ENCODE results near the gene RAPGEF5. TPM values are rescaled to one million over a fixed set of nuclear protein-coding genes. Genes with fewer than 3 reads are reported as not detected.

Gene RAPGEF5
- total RNA-seq, 1 donor from 2014 or later, result 139 TPM

DNA sequence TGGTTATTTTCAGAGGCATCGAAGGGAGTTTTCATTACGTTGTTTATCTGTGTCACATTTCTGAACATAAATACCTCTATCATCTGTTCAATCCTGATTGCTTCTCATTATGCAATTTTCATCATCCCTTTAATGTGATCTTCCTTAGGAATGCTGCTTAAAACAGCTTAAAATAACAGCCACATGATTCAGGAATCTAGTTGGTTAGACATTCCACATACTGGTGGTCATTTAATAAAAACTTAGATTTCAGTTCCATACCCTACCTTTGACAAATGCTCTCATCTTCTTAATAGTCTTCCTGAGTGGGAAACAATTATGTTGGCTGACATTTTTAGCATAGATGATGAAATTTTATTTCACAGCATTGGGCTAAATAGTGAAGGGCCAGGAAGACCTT is 219.9 kb downstream of the RAPGEF5 start:
- no peak for DNase-seq
- Histone ChIP-seq H3K9me3 (no peaks in the 10 kb centered on the region), H3K4me1 (peaks cover 21% of the 10 kb centered on the region), H3K4me3 (no peak overlapping the region), H3K27me3 (no peaks in the 10 kb centered on the region), H3K27ac (peak overlapping the region; percentile 5), H3K36me3 (peaks cover 97% of the 10 kb centered on the region)
- intact Hi-C loops (cut with DNase I), result no loop called here
- TF ChIP-seq, protein P1, sequence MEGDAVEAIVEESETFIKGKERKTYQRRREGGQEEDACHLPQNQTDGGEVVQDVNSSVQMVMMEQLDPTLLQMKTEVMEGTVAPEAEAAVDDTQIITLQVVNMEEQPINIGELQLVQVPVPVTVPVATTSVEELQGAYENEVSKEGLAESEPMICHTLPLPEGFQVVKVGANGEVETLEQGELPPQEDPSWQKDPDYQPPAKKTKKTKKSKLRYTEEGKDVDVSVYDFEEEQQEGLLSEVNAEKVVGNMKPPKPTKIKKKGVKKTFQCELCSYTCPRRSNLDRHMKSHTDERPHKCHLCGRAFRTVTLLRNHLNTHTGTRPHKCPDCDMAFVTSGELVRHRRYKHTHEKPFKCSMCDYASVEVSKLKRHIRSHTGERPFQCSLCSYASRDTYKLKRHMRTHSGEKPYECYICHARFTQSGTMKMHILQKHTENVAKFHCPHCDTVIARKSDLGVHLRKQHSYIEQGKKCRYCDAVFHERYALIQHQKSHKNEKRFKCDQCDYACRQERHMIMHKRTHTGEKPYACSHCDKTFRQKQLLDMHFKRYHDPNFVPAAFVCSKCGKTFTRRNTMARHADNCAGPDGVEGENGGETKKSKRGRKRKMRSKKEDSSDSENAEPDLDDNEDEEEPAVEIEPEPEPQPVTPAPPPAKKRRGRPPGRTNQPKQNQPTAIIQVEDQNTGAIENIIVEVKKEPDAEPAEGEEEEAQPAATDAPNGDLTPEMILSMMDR (IDR thresholded peaks at IDR 0.05), result no peak
- ATAC-seq, result no peak

DNA sequence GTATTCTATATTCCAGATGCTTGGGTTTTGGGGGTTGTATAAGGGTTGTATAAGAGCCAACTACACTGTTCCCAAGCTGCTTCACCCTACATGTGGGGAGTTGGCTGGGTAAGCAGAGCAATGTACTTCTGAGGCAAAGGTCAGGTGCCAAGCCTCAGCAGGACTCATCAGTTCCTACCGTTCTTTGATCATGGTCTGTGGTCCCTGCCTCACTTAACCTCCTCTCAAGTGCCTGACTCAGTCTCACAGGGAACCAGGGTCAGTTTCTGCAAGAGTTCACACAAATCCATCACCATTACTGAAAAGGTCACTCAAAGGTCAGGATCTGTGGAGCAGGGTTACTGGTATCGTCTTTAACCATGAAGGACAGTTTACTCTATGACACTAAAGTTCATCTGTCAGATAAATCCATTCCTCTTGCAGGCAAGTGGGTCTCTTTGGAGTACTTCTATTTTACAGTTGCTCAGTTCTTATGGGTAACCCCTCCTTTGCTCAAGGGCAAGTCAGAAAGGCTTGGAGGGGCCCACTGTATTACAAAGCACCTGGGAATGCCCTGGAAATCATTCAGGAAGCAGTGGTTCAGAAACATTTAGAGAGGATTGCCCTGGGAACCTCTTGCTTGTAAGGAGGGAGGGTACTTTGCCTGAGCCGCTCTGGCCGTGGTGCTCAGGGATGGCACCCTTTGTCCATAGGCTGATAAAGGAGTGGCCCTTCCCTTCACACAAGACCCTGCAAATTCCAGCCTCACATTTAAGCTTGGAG is 227.0 kb downstream of the RAPGEF5 start:
- Histone ChIP-seq H3K27ac (no peak overlapping the region), H3K36me3 (peaks cover 88% of the 10 kb centered on the region), H3K4me3 (no peak overlapping the region), H3K4me1 (peaks cover 7% of the 10 kb centered on the region), H3K27me3 (no peaks in the 10 kb centered on the region), H3K9me3 (no peaks in the 10 kb centered on the region)
- intact Hi-C loops (cut with DNase I), result no loop called here
- no peak for DNase-seq
- TF ChIP-seq, protein P1 (IDR thresholded peaks at IDR 0.05), result no peak
- ATAC-seq, result no peak

DNA sequence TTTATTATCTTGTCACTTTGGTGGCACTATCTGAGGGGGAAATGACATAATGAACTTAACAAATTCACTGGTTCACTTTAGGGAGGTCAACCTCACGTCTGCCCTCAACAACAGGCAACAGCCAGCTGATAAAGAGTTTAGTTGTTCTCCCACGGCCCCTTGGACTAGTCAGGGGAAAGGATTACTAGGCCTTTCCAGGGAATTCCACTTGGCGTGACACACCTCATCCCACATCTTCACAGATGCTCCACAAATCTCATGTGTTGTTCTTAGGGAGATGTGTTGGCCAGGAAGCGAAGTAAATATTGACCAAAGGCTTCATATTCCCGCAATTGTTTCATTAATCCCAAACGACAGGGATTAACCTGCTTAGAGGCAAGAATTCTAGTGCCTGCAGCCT is 227.8 kb downstream of the RAPGEF5 start:
- intact Hi-C loops (cut with DNase I), result no loop called here
- TF ChIP-seq, protein P1 (IDR thresholded peaks at IDR 0.05), result no peak
- Histone ChIP-seq H3K27me3 (no peaks in the 10 kb centered on the region), H3K36me3 (peaks cover 88% of the 10 kb centered on the region), H3K4me1 (peaks cover 7% of the 10 kb centered on the region), H3K4me3 (no peak overlapping the region), H3K9me3 (no peaks in the 10 kb centered on the region), H3K27ac (no peak overlapping the region)
- ATAC-seq, result no peak
- DNase-seq, result no peak

GRCh38 chr7:22128528-22128920 is 228.4 kb downstream of the RAPGEF5 start:
- TF ChIP-seq, protein P1 (IDR thresholded peaks at IDR 0.05), result no peak
- no peak for DNase-seq
- no peak overlapping the region for H3K27ac ChIP-seq
- no peak overlapping the region for H3K4me3 ChIP-seq
- H3K9me3 ChIP-seq, result no peaks in the 10 kb centered on the region
- ATAC-seq, result no peak
- H3K27me3 ChIP-seq, result no peaks in the 10 kb centered on the region
- intact Hi-C loops (cut with DNase I), result no loop called here
- peaks cover 7% of the 10 kb centered on the region for H3K4me1 ChIP-seq
- peaks cover 87% of the 10 kb centered on the region for H3K36me3 ChIP-seq

DNA sequence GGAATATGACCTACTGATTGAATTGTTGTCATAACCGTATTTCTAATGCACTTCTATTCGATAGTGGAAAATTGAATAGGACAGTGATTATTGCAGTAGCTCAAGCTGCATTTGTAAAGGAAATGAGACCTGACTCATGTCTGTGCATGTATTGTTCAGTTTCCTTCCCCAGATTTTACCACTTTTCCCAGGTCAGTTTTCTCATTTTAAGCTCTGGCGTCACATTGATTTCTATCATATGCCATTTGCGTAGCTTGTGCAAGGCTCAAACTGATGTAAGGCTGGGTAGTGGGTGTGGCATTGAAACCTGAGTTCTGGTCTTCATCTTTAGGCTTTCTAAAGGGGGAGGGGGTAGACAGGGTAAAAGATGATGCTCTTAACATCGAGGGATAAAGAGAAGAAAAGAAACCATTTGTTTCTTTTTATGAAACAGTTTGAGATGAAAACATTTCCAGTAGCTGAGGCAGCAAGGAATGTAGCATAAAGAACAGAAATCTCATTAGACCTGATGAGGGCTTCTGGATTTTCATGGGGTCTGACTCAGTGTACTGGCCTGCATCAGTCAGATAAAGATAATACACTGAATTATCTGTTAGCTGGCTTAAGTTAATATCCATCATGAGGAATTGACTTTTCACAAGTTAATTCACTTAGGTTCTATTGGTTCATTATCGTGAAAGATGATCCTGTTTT is 229.0 kb downstream of the RAPGEF5 start:
- Histone ChIP-seq H3K36me3 (peaks cover 87% of the 10 kb centered on the region), H3K9me3 (no peaks in the 10 kb centered on the region), H3K4me3 (no peak overlapping the region), H3K4me1 (peaks cover 7% of the 10 kb centered on the region), H3K27ac (no peak overlapping the region), H3K27me3 (no peaks in the 10 kb centered on the region)
- TF ChIP-seq, protein P1 (IDR thresholded peaks at IDR 0.05), result no peak
- intact Hi-C loops (cut with DNase I), result no loop called here
- no peak for ATAC-seq
- no peak for DNase-seq
